Smooth muscle cell of the brain vasculature (primary cell): ENCODE measurements around the gene OCSTAMP.

Source experiments
- DNase-seq: peaks from one replicate; pipeline ENCODE4 v3.0.0-alpha.2; 2012; ENCODE audit warnings: low read depth, low spot score

Gene OCSTAMP

GRCh38 chr20:46550461-46550860 is at the start of gene OCSTAMP:
TSS of gene OCSTAMP (minus strand) at chr20:46550654. CDS start at chr20:46550560, 94 bp downstream.
- no peak for DNase-seq

GRCh38 chr20:46599227-46599987 is 49.0 kb upstream of the OCSTAMP start:
- no peak for DNase-seq

- no peak for DNase-seq
Measured at GRCh38 chr20:46595933-46596332, 45.5 kb upstream of the OCSTAMP start.

- DNase-seq = no peak
Measured at GRCh38 chr20:46594725-46595124, 44.3 kb upstream of the OCSTAMP start.

GRCh38 chr20:46592580-46593362 is 42.3 kb upstream of the OCSTAMP start:
- no peak for DNase-seq

GRCh38 chr20:46590443-46590842 is 40.0 kb upstream of the OCSTAMP start:
- no peak for DNase-seq

- DNase-seq = no peak
Measured at GRCh38 chr20:46588532-46589511, 38.4 kb upstream of the OCSTAMP start.

GRCh38 chr20:46587986-46588385 is 37.5 kb upstream of the OCSTAMP start:
- no peak for DNase-seq

GRCh38 chr20:46586724-46587123 is 36.3 kb upstream of the OCSTAMP start:
- no peak for DNase-seq

- DNase-seq = no peak
Measured at GRCh38 chr20:46584508-46584907, 34.1 kb upstream of the OCSTAMP start.

- no peak for DNase-seq
Measured at GRCh38 chr20:46583411-46584214, 33.2 kb upstream of the OCSTAMP start.

GRCh38 chr20:46582648-46583047 is 32.2 kb upstream of the OCSTAMP start:
- no peak for DNase-seq

GRCh38 chr20:46581391-46581790 is 30.9 kb upstream of the OCSTAMP start:
- DNase-seq = no peak

GRCh38 chr20:46580613-46581205 is 30.3 kb upstream of the OCSTAMP start:
- DNase-seq = no peak

- DNase-seq = no peak
Measured at GRCh38 chr20:46578745-46579144, 28.3 kb upstream of the OCSTAMP start.

- no peak for DNase-seq
Measured at GRCh38 chr20:46576774-46577395, 26.4 kb upstream of the OCSTAMP start.

- no peak for DNase-seq
Measured at GRCh38 chr20:46575937-46576461, 25.5 kb upstream of the OCSTAMP start.

GRCh38 chr20:46575394-46575793 is 24.9 kb upstream of the OCSTAMP start:
- DNase-seq = no peak

GRCh38 chr20:46573788-46574584 is 23.5 kb upstream of the OCSTAMP start:
- no peak for DNase-seq
